ENCODE measurements around the gene DKK3.

DKK3 gene

GRCh38 chr11:12017865-12018453 is 9.5 kb upstream of the DKK3 start:
- TF ChIP-seq, protein P1, sequence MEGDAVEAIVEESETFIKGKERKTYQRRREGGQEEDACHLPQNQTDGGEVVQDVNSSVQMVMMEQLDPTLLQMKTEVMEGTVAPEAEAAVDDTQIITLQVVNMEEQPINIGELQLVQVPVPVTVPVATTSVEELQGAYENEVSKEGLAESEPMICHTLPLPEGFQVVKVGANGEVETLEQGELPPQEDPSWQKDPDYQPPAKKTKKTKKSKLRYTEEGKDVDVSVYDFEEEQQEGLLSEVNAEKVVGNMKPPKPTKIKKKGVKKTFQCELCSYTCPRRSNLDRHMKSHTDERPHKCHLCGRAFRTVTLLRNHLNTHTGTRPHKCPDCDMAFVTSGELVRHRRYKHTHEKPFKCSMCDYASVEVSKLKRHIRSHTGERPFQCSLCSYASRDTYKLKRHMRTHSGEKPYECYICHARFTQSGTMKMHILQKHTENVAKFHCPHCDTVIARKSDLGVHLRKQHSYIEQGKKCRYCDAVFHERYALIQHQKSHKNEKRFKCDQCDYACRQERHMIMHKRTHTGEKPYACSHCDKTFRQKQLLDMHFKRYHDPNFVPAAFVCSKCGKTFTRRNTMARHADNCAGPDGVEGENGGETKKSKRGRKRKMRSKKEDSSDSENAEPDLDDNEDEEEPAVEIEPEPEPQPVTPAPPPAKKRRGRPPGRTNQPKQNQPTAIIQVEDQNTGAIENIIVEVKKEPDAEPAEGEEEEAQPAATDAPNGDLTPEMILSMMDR (IDR thresholded peaks at IDR 0.05; ENCODE audit: insufficient read depth, low read length, poor library complexity, severe bottlenecking): no peak
- no peaks in the 10 kb centered on the region for H3K36me3 ChIP-seq (ENCODE audit: control insufficient read depth, insufficient read depth, low read length)
- no peak overlapping the region for H3K4me3 ChIP-seq (replicated peaks; ENCODE audit: low read depth, low read length)
- no peak for DNase-seq (ENCODE audit: extremely low read depth, insufficient read length)
- no peaks in the 10 kb centered on the region for H3K27me3 ChIP-seq (replicated peaks; ENCODE audit: control insufficient read depth, insufficient read depth, low read length)

- Histone ChIP-seq H3K27me3 (replicated peaks; ENCODE audit: control insufficient read depth, insufficient read depth, low read length) (no peaks in the 10 kb centered on the region), H3K36me3 (ENCODE audit: control insufficient read depth, insufficient read depth, low read length) (no peaks in the 10 kb centered on the region), H3K4me3 (replicated peaks; ENCODE audit: low read depth, low read length) (no peak overlapping the region)
- no peak for DNase-seq (ENCODE audit: extremely low read depth, insufficient read length)
- TF ChIP-seq, protein P1 (IDR thresholded peaks at IDR 0.05; ENCODE audit: insufficient read depth, low read length, poor library complexity, severe bottlenecking): no peak
These were observed 8.8 kb upstream of the DKK3 start for GRCh38 chr11:12017243-12017678.

DNA sequence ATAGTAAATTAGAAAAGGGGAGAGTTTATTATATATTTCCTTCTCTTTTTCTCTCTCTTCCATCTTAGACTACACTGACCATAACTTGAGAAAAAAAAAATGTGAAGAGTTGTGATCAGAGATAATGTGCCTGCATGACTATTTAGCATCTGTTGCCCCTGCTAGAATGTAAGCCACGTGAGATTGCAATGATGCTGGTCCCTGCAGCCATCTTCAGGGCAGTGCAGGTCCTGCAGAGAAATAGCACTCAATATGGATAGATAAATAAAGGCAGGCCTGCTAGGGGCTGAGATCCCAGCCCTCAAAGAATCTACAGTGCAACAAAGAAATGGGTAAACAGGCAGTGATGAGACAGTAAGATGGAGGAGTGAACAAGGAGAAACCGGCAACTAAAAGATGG is 7.8 kb upstream of the DKK3 start:
- Histone ChIP-seq H3K27me3 (replicated peaks; ENCODE audit: control insufficient read depth, insufficient read depth, low read length) (no peaks in the 10 kb centered on the region), H3K4me3 (replicated peaks; ENCODE audit: low read depth, low read length) (no peak overlapping the region), H3K36me3 (ENCODE audit: control insufficient read depth, insufficient read depth, low read length) (no peaks in the 10 kb centered on the region)
- no peak for DNase-seq (ENCODE audit: extremely low read depth, insufficient read length)
- TF ChIP-seq, protein P1 (IDR thresholded peaks at IDR 0.05; ENCODE audit: insufficient read depth, low read length, poor library complexity, severe bottlenecking): no peak

GRCh38 chr11:12015486-12015885 is 7.1 kb upstream of the DKK3 start:
- no peaks in the 10 kb centered on the region for H3K27me3 ChIP-seq (replicated peaks; ENCODE audit: control insufficient read depth, insufficient read depth, low read length)
- no peak for DNase-seq (ENCODE audit: extremely low read depth, insufficient read length)
- H3K4me3 ChIP-seq (replicated peaks; ENCODE audit: low read depth, low read length): no peak overlapping the region
- TF ChIP-seq, protein P1 (IDR thresholded peaks at IDR 0.05; ENCODE audit: insufficient read depth, low read length, poor library complexity, severe bottlenecking): no peak
- H3K36me3 ChIP-seq (ENCODE audit: control insufficient read depth, insufficient read depth, low read length): no peaks in the 10 kb centered on the region

- H3K4me3 ChIP-seq (replicated peaks; ENCODE audit: low read depth, low read length): no peak overlapping the region
- DNase-seq (ENCODE audit: extremely low read depth, insufficient read length): no peak
- H3K36me3 ChIP-seq (ENCODE audit: control insufficient read depth, insufficient read depth, low read length): no peaks in the 10 kb centered on the region
- TF ChIP-seq, protein P1 (IDR thresholded peaks at IDR 0.05; ENCODE audit: insufficient read depth, low read length, poor library complexity, severe bottlenecking): no peak
- peaks cover 6% of the 10 kb centered on the region for H3K27me3 ChIP-seq (replicated peaks; ENCODE audit: control insufficient read depth, insufficient read depth, low read length)
These were observed 5.4 kb upstream of the DKK3 start for GRCh38 chr11:12013781-12014180.

All from GM06990 (cell line).